Measurements from ENCODE around the gene MAK.
"Not testable (repeated sequence)": the region's sequence is repeated elsewhere in the genome, so short reads cannot be mapped to it uniquely, and the experiment has no call there.

The MAK gene

GRCh38 chr6:10759884-10760329, 78.4 kb downstream of the MAK start:
- no peaks in the 10 kb centered on the region for H3K27me3 Mint-ChIP-seq (ENCODE audit: low read depth, poor library complexity)
- H3K4me3 Mint-ChIP-seq = no peak overlapping the region
- H3K36me3 Mint-ChIP-seq (ENCODE audit: low read depth) = peaks cover 75% of the 10 kb centered on the region
- H3K9me3 Mint-ChIP-seq = no peaks in the 10 kb centered on the region
- peaks cover 4% of the 10 kb centered on the region for H3K4me1 Mint-ChIP-seq
- H3K27ac Mint-ChIP-seq = peak overlapping the region; percentile 57
- TF ChIP-seq CTCF (IDR thresholded peaks at IDR 0.05) = no peak
- no peak for DNase-seq

- peaks cover 79% of the 10 kb centered on the region for H3K36me3 Mint-ChIP-seq (ENCODE audit: low read depth)
- no peak overlapping the region for H3K4me3 Mint-ChIP-seq
- peaks cover 4% of the 10 kb centered on the region for H3K4me1 Mint-ChIP-seq
- peak overlapping the region; percentile 82 for H3K27ac Mint-ChIP-seq
- TF ChIP-seq CTCF (IDR thresholded peaks at IDR 0.05) = peak; percentile 48
- no peaks in the 10 kb centered on the region for H3K9me3 Mint-ChIP-seq
- no peaks in the 10 kb centered on the region for H3K27me3 Mint-ChIP-seq (ENCODE audit: low read depth, poor library complexity)
- DNase-seq = no peak
These were observed 79.0 kb downstream of the MAK start for GRCh38 chr6:10759312-10759839.

- Mint-ChIP-seq H3K36me3 (ENCODE audit: low read depth) (peaks cover 85% of the 10 kb centered on the region), H3K4me1 (peaks cover 7% of the 10 kb centered on the region), H3K27ac (no peak overlapping the region), H3K4me3 (no peak overlapping the region), H3K27me3 (ENCODE audit: low read depth, poor library complexity) (no peaks in the 10 kb centered on the region), H3K9me3 (no peaks in the 10 kb centered on the region)
- TF ChIP-seq CTCF (IDR thresholded peaks at IDR 0.05) = no peak
- no peak for DNase-seq
These were observed 82.3 kb downstream of the MAK start for GRCh38 chr6:10756085-10756484.

GRCh38 chr6:10751757-10752156, 86.6 kb downstream of the MAK start:
- H3K4me1 Mint-ChIP-seq = peaks cover 45% of the 10 kb centered on the region
- H3K27ac Mint-ChIP-seq = peak overlapping the region; percentile 43
- H3K9me3 Mint-ChIP-seq; H3K27me3 Mint-ChIP-seq (ENCODE audit: low read depth, poor library complexity); DNase-seq; H3K4me3 Mint-ChIP-seq: not testable (repeated sequence)
- peaks cover 62% of the 10 kb centered on the region for H3K36me3 Mint-ChIP-seq (ENCODE audit: low read depth)

- Mint-ChIP-seq H3K27ac (peak overlapping the region; percentile 96), H3K36me3 (ENCODE audit: low read depth) (peaks cover 54% of the 10 kb centered on the region), H3K4me3 (peak overlapping the region; percentile 96), H3K4me1 (peaks cover 49% of the 10 kb centered on the region)
- not testable (repeated sequence) for H3K27me3 Mint-ChIP-seq (ENCODE audit: low read depth, poor library complexity); DNase-seq; H3K9me3 Mint-ChIP-seq
These were observed 87.8 kb downstream of the MAK start for GRCh38 chr6:10750568-10750967.

GRCh38 chr6:10749734-10750133, 88.6 kb downstream of the MAK start:
- no peaks in the 10 kb centered on the region for H3K9me3 Mint-ChIP-seq
- H3K4me3 Mint-ChIP-seq = peak overlapping the region; percentile 96
- H3K4me1 Mint-ChIP-seq = peaks cover 54% of the 10 kb centered on the region
- H3K36me3 Mint-ChIP-seq (ENCODE audit: low read depth) = peaks cover 45% of the 10 kb centered on the region
- peaks cover 3% of the 10 kb centered on the region for H3K27me3 Mint-ChIP-seq (ENCODE audit: low read depth, poor library complexity)
- H3K27ac Mint-ChIP-seq = peak overlapping the region; percentile 96
- DNase-seq = no peak
- TF ChIP-seq CTCF (IDR thresholded peaks at IDR 0.05) = no peak

GRCh38 chr6:10747251-10747972, 90.9 kb downstream of the MAK start, which contains the start of gene TMEM14B:
TSS of gene TMEM14B (plus strand) at chr6:10747805. CDS start at chr6:10749246, 1,441 bp downstream.
- TF ChIP-seq CTCF (IDR thresholded peaks at IDR 0.05) = no peak
- H3K27ac Mint-ChIP-seq = peak within 1 kb of the TSS; percentile 85
- H3K9me3 Mint-ChIP-seq = no peaks in the 10 kb centered on the region
- H3K36me3 Mint-ChIP-seq (ENCODE audit: low read depth) = peaks cover 25% of the 10 kb centered on the region
- H3K27me3 Mint-ChIP-seq (ENCODE audit: low read depth, poor library complexity) = peaks cover 3% of the 10 kb centered on the region
- peaks cover 54% of the 10 kb centered on the region for H3K4me1 Mint-ChIP-seq
- peak within 1 kb of the TSS; percentile 96 for H3K4me3 Mint-ChIP-seq
- peak; percentile 100 for DNase-seq
